ENCODE results near the gene LDLRAD3. TPM values are rescaled to one million over a fixed set of nuclear protein-coding genes. Genes with fewer than 3 reads are reported as not detected.
A peak's percentile ranks its signal among the peaks of the same experiment; 100 is the strongest.

Gene LDLRAD3
- total RNA-seq, 1 experiment from 2014 or later: 12.1 TPM

- Histone ChIP-seq H2AK5ac (ENCODE audit: insufficient read length, low read length) (no peak overlapping the region), H2BK120ac (ENCODE audit: low read depth, low read length, poor library complexity, severe bottlenecking) (no peak overlapping the region), H4K91ac (ENCODE audit: insufficient read length, low read depth, low read length) (no peak overlapping the region), H3K14ac (ENCODE audit: insufficient read depth, low read length) (no peak overlapping the region), H2BK15ac (ENCODE audit: low read depth, low read length) (no peak overlapping the region), H3K79me1 (ENCODE audit: insufficient read depth, low read depth, low read length, poor library complexity, severe bottlenecking) (no peaks in the 10 kb centered on the region), H2BK20ac (ENCODE audit: low read depth, low read length, poor library complexity, severe bottlenecking) (no peak overlapping the region), H3K27me3 (ENCODE audit: insufficient read depth, low read length) (no peaks in the 10 kb centered on the region), H3K79me2 (ENCODE audit: insufficient read depth, low read length) (no peaks in the 10 kb centered on the region), H3K23ac (ENCODE audit: insufficient read length, low read depth, low read length) (no peak overlapping the region), H4K8ac (replicated peaks; ENCODE audit: insufficient read length, low read depth, low read length) (no peak overlapping the region), H2BK12ac (ENCODE audit: insufficient read length, low read depth, low read length) (no peak overlapping the region), H2BK5ac (ENCODE audit: insufficient read length, low read length) (no peak overlapping the region), H4K5ac (ENCODE audit: insufficient read length, low read depth, low read length) (no peak overlapping the region), H3K9me3 (ENCODE audit: control insufficient read depth, low read depth, low read length) (no peaks in the 10 kb centered on the region), H3K4me1 (ENCODE audit: insufficient read depth, low read length) (peaks cover 9% of the 10 kb centered on the region; the same call in 1 of the 2 replicates), H3K4ac (ENCODE audit: low read depth, low read length) (no peak overlapping the region), H3K27ac (ENCODE audit: insufficient read length, low read depth, low read length) (no peak overlapping the region), H3K9ac (ENCODE audit: extremely low read depth, insufficient read length, low read length) (no peak overlapping the region), H3K4me2 (ENCODE audit: insufficient read depth, insufficient read length, low read length) (no peak overlapping the region), H2AFZ (ENCODE audit: low read length) (no peak overlapping the region), H3K23me2 (ENCODE audit: insufficient read length, low read depth, low read length, poor library complexity, severe bottlenecking) (no peaks in the 10 kb centered on the region), H3K56ac (ENCODE audit: insufficient read length, low read depth, low read length) (no peak overlapping the region), H3K18ac (ENCODE audit: insufficient read length, low read depth, low read length) (no peak overlapping the region), H3T11ph (ENCODE audit: low read length) (no peak overlapping the region), H4K20me1 (ENCODE audit: control insufficient read depth, insufficient read depth, insufficient read length) (no peaks in the 10 kb centered on the region)
- Mint-ChIP-seq H3K4me3 (no peak overlapping the region), H3K27ac (peak overlapping the region in 1 of 3 experiments; percentile 9; a peak in 2 of 7 replicates), H3K27me3 (ENCODE audit: low read depth) (no peaks in the 10 kb centered on the region), H3K36me3 (ENCODE audit: insufficient read depth in 1 of 3, low read depth in 3 of 3) (peaks cover 0 to 7% (median 4%) of the 10 kb centered on the region in 3 experiments; a peak in 5 of 7 replicates), H3K9me3 (no peaks in the 10 kb centered on the region; a peak in 1 of 5 replicates), H3K4me1 (peaks cover 28 to 29% of the 10 kb centered on the region in 2 experiments)
- no CpG with 5 or more reads among the region's 1 CpG for WGBS (ENCODE audit: extremely low coverage, insufficient read length, low lambda C conversion rate)
- DNase-seq: no peak
- TF ChIP-seq CTCF (conservative IDR thresholded peaks at IDR 0.05): no peak
Observed at GRCh38 chr11:36193721-36194120, 249.9 kb downstream of the LDLRAD3 start.
